Astrocyte of the spinal cord (primary cell): Measurements from ENCODE around the gene RNASET2.

Source experiments
- DNase-seq: peaks from one replicate; pipeline ENCODE4 v3.0.0; 2011; ENCODE audit warnings: low read depth, low spot score
- H3K4me3 ChIP-seq: 2 replicates; pipeline ENCODE4 v1.5.1; 2011; ENCODE audit warnings: low read depth, mild to moderate bottlenecking, low read length, moderate library complexity
- in situ Hi-C: cut with HindIII; loops from 2 replicates; pipeline ENCODE4 v1.10.0; 2017; ENCODE audit warnings: low sequenced_read_pairs
- TF ChIP-seq, protein P1 (sequence below): IDR thresholded peaks from 2 replicates; pipeline ENCODE4 v1.5.1; 2012; ENCODE audit warnings: low read depth, mild to moderate bottlenecking, low read length, inconsistent platforms

The RNASET2 gene

DNA sequence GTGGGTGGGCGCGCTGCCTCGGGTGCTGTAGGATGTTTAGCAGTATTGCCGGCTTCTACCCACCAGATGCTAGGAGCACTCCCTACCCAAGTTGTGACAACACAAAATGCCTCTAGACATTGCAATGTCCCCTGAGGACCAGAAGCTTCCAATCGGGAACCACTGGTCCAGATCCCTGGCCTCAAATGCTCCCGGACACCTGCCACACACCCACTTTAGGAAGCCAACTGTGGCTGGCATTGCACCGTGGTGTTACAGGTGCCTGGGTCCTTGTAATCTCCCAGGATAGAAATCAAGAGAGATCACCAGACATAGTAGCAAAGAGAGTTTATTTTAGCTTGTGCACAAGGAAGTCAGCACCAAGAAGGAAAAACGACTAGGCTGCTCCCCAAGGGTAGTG lies 14.9 kb upstream of the RNASET2 start:
- in situ Hi-C loops, result no loop called here
- TF ChIP-seq, protein P1, sequence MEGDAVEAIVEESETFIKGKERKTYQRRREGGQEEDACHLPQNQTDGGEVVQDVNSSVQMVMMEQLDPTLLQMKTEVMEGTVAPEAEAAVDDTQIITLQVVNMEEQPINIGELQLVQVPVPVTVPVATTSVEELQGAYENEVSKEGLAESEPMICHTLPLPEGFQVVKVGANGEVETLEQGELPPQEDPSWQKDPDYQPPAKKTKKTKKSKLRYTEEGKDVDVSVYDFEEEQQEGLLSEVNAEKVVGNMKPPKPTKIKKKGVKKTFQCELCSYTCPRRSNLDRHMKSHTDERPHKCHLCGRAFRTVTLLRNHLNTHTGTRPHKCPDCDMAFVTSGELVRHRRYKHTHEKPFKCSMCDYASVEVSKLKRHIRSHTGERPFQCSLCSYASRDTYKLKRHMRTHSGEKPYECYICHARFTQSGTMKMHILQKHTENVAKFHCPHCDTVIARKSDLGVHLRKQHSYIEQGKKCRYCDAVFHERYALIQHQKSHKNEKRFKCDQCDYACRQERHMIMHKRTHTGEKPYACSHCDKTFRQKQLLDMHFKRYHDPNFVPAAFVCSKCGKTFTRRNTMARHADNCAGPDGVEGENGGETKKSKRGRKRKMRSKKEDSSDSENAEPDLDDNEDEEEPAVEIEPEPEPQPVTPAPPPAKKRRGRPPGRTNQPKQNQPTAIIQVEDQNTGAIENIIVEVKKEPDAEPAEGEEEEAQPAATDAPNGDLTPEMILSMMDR, result no peak
- no peak overlapping the region for H3K4me3 ChIP-seq
- DNase-seq, result no peak

DNA sequence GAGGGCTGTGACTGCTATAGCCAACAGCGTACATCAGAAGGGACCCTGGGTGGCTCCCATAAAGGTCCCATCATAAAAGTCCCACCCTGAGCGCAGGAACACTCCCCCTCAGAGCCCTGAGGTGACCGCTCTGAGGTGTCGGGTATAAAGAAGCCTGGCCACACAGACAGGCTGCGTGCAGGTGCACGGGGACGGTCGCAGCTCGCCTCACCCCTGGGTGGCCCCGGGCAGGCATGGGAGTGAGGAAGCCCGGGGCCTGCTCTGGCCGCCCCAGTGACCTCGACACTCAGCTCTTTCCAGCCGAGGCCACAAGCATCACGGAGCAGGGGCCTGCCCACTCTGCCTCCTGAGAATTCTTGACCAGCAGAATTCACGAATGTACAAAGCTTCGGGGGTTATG lies 14.4 kb upstream of the RNASET2 start:
- TF ChIP-seq, protein P1, result no peak
- no peak overlapping the region for H3K4me3 ChIP-seq
- in situ Hi-C loops, result no loop called here
- no peak for DNase-seq

DNA sequence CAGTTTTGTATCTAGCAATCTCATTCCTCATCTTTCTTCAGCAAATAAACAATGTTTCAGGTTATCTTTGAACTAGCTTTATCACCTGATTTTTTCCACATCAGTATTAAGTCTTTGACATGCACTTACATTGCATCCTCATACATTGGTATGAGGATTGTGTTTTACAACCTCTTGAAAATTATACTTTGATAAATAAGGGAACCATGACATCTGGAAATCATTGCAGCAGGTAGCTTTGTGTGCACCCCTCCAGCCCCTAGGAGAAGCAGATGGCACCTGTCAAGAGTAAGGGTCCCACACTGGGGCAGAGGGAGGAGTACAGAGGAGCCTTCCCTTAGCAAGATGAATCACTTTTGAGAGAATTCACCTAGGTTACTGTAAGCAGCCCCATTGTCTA lies 13.7 kb upstream of the RNASET2 start:
- H3K4me3 ChIP-seq, result no peak overlapping the region
- TF ChIP-seq, protein P1, result no peak
- no peak for DNase-seq
- in situ Hi-C loops, result no loop called here

DNA sequence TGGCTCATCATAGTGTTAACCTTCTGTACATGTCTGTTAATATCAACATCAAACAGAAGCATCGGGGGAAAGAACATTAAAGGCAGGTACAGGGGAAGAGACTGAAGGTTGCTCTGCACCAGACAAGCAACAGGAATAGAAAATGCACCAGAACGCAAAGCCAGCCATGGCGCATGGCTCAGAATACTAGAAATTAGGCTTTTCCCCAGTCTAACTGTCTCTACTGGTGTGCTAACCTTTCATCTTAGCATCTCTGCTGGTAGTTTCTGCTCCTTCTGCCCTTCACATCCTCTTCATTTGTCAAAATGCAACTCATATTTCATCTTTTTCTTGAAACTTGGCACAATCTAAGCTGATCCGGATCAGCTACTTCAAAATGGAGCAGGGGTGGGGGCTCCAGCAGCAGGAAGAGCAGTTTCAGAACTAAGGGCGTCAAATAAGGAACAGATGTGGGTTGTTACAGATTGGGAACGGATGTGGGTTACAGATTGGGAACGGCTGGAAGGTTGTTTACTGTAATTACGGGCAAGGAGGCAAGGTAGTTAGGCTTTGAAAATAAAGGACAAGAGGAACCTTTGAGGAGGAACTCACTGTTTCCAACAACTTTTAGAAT lies 13.1 kb upstream of the RNASET2 start:
- TF ChIP-seq, protein P1, result no peak
- in situ Hi-C loops, result no loop called here
- no peak for DNase-seq
- H3K4me3 ChIP-seq, result no peak overlapping the region

DNA sequence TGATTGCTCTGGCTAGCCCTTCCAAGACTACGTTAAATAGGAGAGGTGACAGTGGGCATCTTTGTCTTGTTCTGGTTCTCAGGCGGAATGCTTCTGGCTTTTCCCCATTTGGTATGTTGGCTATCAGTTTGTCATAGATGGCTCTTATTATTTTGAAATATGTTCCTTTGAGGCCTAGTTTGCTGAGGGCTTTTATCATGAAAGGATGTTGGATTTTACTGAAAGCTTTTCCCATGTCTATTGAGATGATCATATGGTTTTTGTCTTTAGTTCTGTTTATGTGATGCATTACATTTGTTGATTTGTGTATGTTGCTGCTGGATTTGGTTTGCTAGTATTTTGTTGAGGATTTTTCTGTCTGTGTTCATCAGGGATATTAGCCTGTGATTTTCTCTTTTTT lies 9.9 kb upstream of the RNASET2 start:
- H3K4me3 ChIP-seq, result no peak overlapping the region
- DNase-seq, result no peak
- TF ChIP-seq, protein P1, result no peak
- in situ Hi-C loops, result no loop called here

DNA sequence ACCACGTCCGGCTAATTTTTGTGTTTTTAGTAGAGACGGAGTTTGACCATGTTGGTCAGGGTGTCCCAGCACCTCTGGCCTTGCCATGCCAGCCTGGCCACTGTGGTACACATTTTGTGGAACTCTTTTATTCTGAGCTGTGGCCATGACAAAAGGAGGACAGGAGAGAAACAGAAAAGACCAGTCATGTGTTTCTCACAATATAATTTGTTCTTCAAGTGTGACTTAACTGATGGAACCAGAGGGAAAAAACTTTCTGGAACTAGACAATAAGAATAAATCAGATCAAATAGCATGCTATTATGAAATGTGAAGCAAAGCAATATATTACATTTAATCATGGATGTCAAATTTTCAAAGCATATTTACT lies 4.2 kb upstream of the RNASET2 start:
- no peak overlapping the region for H3K4me3 ChIP-seq
- in situ Hi-C loops, result no loop called here
- TF ChIP-seq, protein P1, result no peak
- no peak for DNase-seq
